GM19099 (cell line): ENCODE measurements around the gene MAPK8IP2.

Experiments
- POLR2A ChIP-seq: IDR thresholded peaks from 3 replicates; pipeline ENCODE4 v1.6.1; 2011; ENCODE audit warnings: low read depth; ENCODE audit not compliant: insufficient read length; ENCODE audit errors: extremely low read depth

MAPK8IP2 gene

DNA sequence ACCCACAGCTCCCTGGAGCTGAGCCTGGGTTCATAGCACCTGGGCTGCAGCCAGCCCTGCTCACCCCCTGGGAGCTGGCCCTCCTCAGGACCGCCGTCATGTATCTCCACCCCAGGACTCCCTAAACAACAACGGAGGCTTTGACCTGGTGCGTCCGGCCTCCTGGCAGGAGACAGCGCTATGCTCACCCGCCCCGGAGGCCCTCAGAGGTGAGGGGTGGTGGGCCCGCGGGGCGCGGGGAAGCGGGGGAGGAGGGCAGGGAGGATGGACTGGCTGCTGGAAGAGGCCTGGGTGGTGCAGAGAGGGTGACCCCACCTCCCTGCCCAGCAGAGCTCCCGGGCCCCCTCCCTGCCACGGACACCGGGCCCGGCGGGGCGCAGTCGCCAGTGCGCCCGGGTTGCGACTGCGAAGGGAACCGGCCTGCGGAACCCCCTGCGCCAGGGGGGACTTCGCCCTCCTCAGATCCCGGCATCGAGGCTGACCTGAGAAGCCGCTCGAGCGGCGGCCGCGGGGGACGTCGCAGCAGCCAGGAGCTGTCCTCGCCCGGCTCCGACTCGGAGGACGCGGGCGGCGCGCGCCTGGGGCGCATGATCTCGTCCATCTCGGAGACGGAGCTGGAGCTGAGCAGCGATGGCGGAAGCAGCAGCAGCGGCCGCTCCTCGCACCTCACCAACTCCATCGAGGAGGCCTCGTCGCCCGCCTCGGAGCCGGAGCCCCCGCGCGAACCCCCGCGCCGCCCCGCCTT, 3.1 kb downstream of the MAPK8IP2 start:
- no peak for TF ChIP-seq POLR2A

DNA sequence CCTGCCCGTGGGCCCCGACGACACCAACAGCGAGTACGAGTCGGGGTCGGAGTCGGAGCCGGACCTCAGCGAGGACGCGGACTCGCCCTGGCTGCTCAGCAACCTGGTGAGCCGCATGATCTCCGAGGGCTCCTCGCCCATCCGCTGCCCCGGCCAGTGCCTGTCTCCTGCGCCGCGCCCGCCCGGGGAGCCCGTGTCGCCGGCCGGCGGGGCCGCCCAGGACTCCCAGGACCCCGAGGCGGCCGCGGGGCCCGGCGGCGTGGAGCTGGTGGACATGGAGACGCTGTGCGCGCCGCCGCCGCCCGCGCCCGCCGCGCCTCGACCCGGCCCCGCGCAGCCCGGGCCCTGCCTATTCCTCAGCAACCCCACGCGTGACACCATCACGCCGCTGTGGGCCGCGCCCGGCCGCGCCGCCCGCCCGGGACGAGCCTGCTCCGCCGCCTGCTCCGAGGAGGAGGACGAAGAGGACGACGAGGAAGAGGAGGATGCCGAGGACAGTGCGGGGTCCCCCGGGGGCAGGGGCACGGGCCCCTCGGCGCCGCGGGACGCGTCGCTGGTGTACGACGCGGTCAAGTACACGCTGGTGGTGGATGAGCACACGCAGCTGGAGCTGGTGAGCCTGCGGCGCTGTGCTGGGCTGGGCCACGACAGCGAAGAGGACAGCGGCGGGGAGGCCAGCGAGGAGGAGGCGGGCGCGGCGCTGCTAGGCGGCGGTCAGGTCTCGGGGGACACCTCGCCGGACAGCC, 3.8 kb downstream of the MAPK8IP2 start:
- TF ChIP-seq POLR2A = no peak

DNA sequence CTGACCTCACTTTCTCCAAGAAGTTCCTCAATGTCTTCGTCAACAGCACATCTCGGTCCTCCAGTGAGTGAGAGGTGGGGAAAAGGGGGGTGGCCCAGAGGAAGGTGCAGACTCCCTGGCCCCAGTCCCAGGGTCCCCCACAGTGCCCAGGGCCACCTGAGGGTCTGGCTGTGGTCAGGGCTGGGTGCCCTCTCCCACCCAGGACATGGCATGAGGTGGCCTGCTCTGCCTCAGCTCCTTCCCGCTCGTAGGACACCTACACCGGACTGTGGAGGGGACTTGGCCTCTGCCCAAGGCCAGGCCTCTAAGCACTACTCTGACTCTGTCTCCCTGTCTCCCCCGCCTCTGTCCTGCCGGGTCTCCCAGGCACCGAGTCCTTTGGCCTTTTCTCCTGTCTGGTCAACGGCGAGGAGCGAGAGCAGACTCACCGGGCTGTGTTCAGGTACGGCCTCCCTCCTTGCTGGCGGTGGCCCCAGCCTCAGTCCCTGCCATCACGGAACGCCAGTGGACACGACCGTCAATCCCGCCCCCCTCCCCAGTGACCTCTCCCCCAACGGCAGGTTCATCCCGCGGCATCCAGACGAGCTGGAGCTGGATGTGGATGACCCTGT, 4.5 kb downstream of the MAPK8IP2 start:
- TF ChIP-seq POLR2A = no peak

DNA sequence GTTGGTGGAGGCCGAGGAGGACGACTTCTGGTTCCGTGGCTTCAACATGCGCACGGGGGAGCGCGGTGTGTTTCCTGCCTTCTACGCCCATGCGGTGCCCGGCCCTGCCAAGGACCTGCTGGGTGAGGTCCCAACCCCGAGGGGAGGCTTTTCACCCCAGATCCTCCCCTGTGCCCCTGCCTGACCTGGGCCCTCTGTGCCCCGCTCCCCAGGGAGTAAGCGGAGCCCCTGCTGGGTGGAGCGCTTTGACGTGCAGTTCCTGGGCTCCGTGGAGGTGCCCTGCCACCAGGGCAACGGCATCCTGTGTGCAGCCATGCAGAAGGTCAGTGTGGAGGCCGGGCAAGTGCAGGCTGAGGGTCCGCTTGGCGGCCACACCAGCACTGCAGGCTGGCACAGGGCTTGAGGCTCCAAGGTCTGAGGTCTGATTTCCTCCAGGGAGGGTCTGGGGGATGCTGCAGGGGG, 5.1 kb downstream of the MAPK8IP2 start:
- no peak for TF ChIP-seq POLR2A

DNA sequence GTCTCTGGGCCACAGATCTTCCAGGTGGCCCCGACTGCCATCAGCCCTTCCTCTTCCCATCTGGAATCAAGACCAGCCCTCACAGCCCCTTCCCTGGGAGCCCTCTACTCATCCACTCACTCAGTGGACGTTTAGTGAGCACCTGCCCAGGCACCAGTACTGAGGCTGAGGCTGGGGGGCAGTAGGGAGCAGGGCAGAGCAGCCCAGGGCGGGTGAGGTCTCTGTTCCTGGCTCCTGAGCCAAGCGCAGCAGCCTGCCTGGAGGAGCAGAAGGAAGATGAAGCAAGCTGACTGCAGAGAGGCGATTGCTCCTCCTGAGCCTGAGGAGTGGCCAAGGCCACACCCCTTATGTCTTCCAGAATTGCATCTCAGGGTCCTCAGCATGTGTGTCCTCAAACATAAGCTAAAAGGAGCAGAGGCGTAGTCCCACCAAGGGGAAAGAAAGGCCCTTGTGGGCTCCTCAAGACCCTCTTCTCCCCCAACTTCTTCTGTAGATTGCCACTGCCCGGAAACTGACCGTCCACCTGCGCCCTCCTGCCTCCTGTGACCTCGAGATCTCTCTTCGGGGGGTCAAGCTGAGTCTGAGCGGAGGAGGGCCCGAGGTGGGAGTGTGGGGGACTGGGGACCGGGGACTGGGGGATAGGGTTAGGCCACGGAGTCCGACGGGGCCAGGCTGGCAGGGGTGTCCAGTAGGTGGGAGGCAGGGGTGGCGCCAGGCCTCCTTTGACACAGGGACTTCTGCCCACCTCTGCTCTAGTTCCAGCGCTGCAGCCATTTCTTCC, 5.8 kb downstream of the MAPK8IP2 start:
- no peak for TF ChIP-seq POLR2A

DNA sequence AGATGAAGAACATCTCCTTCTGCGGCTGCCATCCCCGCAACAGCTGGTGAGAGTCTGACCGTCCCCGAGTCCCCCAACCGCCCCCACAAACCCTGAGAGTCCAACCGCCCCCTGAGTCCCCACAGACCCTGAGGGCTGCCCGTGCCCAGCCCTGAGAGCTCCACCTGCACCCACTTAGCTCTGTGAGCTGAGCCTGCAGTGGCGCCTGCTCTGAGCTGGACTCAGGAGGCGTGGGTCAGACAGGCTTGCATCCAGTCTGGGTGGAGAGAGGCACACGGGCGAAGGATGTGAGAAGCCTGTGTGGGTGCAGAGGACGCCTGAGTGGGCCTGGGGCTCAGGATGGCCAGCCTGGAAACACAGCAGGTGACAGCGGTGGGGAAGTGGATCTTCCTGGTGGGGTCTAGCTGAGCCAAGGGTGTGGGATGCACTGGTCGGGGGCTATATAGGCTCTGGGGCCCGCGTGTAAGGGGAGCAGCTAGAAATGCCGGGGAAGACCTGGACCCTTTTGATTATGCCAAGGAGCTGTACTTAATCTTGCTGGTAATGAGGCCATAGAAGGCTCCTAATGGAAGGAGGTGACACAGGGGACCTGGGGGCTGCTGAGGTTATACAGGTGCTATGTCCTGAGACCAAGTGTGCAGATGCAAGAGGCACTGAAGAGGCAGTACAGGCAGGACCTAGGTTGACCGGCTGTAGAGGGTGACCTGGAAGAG, 6.5 kb downstream of the MAPK8IP2 start:
- no peak for TF ChIP-seq POLR2A

DNA sequence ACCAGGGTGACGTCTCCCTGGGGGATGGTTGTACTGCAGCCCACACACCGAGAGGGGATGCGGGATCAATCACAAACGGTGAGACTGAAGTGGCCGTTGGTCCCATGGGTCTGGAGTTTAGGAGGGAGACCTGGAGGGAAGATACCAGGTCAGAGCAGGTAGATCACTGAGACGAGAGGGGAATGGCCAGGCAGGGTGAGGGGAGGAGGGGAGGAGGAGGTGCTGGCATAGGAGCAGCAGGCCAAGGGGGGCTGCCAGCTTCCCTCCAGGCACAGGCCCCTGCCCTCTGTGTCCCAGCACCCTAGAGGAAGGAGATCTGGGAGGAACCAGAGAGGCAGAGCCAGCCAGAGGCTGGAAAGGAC, 7.0 kb downstream of the MAPK8IP2 start:
- TF ChIP-seq POLR2A = no peak

DNA sequence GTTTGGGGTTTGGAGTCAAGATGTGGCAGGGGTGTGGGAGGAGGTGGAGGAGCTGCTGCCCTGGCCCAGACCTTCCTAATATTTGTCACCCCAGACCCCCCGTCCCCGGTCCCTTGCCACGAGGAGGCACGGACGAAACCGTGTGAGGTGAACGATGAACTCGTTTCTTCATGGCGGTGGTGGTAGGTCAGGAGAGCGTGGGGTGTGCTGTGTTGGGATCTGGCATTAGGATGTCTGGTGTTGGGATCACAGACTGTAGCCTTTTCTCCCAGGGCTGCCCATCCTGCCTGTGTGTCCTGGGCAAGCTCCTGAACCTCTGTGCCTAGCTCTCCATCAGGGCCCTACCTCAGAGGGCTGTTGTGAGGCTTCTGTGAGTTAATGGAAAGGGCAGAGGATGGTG, 8.4 kb downstream of the MAPK8IP2 start:
- TF ChIP-seq POLR2A = no peak

DNA sequence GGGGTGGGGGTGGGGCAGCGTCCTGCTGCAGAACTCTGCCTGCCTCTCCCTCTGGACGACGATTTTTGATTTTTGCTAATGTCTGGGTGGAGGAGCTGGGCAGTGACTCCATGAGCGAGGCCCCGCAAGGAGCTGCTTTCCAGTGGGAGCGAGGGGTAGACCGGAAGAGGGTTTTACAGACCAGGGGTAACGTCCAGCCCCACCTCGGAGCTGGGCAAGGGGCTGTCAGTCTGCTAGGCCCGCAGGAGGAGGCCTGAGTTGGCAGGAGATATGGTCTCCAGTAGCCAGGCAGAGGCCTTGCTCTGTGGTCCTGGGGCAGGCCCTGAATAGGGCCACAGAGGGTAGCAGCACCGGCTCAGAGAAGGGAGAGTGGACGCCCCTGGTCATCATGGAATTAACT, 9.0 kb downstream of the MAPK8IP2 start:
- no peak for TF ChIP-seq POLR2A

DNA sequence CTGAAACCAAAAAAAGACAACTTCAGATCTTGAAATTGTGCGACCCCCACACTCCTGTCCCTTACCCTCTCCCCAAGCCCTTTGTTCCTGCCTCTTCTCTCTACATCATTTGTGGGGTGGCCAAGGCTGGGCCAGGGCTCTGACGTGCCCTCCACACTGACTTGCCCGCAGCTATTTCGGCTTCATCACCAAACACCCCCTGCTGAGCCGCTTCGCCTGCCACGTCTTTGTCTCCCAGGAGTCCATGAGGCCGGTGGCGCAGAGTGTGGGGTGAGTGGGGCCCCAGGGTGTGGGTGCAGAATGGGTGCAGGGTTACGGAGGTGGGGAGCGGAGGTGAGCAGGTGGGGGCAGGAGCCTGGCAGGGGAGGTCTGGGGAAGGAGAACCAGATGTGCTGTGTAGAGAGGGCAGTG, 9.5 kb downstream of the MAPK8IP2 start:
- TF ChIP-seq POLR2A = no peak

DNA sequence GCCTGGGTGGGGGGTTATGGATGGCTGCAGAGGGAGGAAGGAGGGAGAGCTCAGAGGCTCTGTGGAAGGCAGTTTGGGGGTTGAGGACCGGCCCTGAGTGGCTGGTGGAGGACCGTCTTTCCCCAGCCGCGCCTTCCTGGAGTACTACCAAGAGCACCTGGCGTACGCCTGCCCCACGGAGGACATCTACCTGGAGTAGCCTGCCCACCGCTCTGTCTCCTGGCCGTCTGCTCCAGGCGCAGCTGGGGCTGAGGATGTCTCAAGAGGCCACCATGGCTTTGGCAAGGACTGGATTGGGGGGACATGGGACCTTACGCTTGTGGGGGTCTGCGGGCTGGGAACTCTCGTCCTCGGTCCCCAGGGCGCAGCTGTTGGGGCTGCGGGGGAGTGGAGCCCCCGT, 10.0 kb downstream of the MAPK8IP2 start:
- no peak for TF ChIP-seq POLR2A

DNA sequence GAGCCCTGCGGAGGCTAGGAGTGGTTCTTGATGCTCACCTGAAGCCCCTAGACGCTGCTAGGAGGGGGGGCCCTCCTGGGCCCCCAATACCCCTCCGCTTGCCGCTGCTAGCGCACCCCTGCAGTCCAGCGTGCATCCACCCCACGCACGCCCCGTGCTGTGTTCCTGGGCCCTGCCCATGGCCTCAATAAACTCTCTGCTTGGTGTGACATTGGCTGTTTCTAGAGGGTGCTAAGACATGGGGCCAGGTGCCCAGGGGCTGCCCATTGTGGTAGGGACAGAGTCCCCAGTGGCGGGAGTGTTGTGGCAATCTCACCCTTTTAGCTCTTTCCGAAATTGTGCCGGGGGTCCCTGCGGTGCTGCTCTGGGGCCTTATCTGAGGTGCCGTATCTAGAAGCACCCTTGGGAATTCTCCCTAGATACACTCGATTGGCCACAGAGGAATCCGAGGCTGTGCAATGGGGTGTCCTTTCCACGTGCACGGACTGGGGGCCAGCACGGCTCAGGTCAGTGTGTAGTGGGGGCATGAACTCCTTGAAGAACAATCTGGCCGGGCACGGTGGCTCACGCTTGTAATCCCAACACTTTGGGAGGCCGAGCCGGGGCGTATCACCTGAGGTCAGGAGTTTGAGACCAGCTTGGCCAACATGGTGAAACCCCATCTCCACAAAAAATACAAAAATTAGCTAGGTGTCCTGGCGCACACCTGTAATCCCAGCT, 10.9 kb downstream of the MAPK8IP2 start:
- TF ChIP-seq POLR2A = no peak

DNA sequence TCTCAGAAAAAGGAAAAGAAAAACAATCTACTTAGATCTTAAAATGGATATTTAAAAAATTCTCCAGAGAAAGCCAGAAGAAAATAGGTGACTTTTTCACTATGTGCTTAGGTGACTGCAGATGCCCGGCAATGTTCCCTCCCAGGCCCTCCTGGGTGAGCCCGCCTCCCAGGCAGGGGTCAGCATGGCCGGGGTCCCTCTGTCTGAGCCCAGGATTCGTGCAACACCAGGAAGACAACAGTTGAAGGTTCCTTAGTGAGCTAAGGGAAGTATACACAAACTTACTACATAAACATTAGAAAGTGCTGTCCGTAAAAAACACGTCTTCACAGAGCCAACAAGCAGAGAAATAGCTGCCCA, 11.6 kb downstream of the MAPK8IP2 start:
- no peak for TF ChIP-seq POLR2A

DNA sequence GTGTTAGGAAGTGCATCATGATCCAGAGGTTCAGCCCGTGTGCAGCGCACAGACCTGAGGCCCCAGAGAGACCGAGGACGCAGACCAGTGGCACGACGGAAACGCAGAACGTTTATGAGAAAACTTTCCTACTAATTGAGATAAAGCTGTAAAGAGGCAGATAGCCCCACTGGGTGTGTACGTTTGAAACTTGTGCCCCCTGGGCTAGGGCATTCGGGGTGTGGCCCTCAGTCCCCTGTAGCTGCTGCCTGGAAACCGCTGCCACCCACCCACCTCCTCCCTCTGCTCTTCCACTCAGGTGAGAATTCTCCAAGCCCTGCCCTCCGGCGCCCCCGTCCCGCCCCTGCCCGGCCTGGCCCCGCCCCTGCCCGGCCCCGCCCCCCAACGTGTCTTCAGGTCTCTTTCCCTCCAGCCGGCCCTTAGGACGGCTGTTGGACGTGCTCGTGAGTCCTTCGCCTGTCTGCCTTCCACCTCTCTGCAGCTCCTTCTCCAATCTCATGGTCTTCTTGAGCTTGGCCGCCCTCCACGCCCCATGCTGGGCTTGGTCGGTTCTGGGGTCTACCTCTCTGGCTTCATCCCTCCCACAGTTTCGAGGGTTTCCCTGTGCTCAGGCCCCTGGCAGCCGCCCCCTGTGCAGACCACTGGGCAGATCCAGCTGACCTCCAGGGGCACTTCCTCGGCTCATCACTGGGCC, 12.1 kb downstream of the MAPK8IP2 start:
- no peak for TF ChIP-seq POLR2A
